ENCODE results near the gene ZNF511.
A peak's percentile ranks its signal among the peaks of the same experiment; 100 is the strongest.

Gene ZNF511

DNA sequence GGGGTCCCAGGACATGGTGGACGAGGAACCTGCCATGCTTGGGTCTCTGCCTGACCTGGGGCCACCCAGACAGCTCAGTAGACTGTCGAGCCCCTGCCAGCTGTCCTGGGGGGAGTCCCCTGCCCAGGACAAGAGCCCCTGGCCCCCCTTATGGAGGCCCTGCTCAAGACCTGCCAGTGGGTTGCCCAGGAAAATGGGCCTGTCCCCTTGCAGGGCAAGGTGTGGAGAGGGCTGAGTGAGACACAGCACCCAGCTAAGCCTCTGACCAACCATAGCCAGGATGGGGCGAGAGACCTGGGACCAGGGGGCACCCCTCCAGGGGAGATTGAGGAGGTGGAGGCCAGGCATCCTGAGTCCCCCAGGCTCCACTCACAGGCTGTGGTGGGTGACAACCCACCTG is 47.3 kb downstream of the ZNF511 start:
- DNase-seq = no peak

DNA sequence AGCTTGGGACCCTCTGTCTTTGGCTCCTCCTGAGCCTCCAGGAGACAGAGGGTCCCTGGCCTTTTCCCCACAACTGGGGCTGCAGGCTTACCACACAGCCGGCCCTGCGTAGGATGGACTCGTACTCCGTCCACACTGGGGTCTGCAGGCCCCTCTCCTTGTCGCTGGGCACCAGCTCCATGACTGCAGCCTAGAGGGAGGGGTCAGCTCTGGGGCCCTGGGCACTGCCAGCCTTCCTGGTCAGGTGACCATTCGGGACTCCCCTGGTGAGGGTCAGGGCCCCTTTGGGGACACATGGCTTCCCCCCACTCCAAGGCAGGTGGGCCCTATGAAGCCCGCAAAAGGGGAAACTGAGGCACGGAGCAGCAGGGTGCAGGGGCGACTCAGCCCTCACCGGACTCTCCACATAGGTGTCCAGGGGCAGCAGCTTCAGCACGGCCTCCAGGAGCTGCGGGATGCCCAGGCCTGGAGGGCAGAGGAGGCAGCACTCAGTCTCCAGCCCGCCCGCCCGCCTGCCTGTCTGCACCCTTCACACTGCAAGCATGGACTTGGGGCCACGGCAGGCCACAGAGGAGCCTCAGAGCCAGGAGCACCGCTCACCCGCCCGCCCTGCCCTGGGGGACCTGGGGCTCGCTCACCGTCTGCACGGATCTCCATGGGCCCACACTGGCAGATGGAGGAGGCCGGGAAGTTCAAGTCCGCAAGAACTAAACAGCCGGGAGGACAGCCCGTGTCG is 48.0 kb downstream of the ZNF511 start:
- no peak for DNase-seq

DNA sequence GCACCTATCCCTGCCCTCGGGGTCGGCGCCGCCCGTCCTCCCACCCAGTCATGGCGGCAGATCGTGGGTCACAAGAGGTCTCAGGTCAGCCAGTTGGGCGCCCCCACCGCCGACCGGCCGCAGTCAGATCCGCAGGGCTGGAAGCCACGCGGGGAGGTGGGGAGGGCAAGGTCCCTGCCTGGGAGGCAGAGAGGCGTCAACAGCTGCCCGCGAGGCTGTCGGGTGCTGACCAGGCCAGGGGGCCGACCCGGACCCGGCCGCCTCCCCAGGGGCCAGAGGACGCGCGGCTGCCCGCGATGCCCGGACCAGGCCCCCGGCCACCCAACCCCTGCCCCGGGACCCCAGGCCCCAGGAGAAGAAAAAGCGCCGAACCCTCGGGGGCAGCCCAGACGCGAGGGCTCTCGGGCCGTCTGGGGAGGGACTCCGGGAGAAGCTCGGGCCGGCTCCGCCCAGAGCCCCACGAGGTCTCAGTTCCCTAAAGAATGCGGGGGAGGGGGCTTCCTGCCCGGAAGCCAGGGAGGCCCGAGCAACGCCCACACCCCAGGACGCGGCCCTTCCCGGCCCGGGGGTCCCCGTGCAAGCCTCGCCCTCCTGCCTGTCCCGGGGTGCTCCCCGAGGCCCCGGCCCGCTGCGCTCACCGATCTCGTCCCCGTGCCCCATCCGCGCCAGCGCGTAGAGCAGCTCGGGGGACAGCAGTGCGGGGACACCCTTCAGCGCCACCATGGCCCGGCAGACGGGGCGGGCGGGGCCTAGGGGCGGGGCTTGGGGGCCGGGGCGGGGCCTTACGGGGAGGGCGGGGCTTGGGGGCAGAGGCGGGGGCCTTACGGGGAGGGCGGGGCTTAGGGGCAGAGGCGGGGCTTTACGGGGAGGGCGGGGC is 48.8 kb downstream of the ZNF511 start, which contains the start of gene FUOM:
Gene FUOM, minus strand, starts transcription at position 735 of the 877 bp plus-strand sequence. Its CDS starts 12 bp downstream, at position 723.
- peak; percentile 76 for DNase-seq

DNA sequence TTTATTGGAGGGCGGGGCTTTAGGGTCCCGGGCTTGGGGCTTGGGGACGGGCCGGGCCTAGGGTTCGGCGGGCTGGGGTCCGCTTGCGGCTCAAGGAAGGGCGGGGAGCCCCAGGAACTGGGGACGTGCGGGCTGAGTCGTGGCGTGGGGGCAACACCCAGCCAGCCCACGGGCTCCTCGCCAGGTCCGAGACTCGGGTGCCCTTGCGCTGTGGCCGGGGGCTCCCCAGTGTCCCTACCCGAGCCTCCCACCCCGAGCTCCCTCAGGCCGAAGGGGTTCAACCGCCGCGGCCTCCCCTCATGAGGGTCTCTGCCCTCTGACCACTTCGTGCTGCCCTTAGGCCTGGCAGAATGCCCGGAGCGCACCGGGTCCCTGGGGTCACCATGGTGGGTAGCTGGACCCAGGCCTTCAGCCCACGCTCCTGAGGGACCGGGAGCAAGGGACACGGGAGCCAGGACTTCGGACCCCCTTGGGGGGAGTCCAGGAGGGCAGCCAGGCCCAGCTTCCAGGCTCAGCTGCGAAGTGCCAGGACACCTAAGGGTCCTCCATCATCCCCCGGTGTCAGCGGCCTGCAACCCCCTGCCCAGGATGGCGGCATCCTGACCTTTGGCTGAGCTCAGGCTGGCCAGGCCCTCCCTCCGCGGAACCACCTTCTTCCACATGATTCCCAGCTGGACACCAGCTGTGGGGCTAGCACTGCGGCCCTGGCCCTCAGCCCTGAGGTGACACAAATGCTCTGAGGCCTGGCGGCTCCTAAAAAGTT is 49.6 kb downstream of the ZNF511 start:
- no peak for DNase-seq

DNA sequence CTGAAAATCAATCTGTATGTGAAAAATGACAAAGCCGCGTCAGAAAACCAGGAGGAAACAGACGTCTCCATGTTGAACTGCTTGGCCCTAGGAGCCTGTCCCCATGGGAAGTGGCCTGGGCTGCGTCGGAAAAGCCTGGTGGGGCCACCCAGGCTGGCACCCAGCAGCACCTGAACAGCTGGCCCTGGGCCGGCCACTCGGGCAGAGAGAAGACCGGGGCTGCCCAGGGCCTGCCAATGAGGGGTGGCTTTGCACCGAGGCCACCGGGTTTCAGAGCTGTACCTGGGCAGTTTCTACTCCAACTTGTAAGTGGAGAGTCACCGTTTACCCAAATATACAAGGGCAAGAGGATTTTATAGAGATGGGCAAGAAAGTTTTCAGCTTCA is 50.2 kb downstream of the ZNF511 start:
- DNase-seq = no peak

DNA sequence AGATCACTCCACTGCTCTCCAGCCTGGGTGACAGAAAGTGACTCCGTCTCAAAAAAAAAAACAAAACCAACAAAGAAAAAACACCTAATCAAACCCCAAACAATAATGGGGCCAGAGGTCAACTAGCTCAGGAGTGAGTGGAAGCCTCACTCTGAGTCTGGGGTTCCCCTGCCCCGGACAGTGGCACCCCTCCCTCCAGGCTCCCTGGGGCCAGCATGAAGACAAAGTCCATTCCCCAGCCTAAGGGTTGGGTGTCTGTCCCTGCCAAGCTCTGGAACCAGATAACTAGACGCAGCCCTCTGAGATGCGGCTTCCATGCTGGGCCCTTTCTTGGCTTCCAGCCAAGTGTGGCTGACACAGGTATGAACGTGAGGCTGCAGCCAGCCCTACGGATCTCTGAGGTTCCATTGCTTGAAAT is 50.8 kb downstream of the ZNF511 start:
- DNase-seq = no peak

DNA sequence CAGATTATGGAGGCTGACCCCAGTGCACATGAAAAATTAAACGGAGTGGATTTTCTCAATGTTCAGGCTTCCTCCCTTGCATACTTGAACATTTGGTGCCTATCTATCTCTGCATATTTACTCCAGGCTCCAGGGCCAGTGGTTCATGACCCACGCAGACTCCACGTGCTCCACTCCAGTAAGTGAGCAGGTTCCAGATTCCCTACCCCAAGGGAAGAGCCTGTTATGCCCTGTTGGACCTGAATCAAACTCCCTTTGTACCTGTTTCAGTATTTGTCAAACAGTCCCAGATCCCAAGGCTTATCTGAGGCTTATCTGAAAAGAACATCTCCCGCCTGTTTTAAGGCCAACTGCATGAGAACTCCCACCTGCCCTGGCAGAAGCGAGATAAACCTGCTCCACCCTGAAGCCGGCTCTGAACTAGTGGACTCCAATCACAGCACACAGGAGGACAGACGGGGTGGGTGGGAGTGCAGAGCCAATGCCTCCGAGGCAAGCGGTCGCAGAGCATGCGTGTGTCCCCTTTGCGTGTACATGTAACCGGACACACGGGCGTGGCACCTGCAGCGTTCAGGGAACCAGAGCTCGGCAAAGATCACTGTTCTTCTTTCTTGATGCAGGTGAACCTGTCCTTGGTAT is 51.4 kb downstream of the ZNF511 start:
- DNase-seq = no peak

DNA sequence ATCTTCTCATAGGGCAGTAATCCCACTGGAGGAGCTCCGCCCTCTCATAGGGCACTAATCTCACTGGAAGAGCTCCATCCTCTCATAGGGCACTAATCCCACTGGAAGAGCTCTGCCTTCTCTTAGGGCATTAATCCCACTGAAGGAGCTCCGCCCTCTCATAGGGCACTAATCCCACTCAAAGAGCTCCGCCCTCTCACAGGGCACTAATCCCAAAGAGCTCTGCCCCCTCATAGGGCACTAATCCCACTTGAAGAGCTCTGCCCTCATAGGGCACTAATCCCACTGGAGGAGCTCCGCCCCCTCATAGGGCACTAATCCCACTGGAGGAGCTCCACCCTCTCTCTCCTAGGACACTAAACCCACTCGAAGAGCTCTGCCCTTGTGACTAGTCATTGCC is 52.5 kb downstream of the ZNF511 start:
- DNase-seq = no peak

DNA sequence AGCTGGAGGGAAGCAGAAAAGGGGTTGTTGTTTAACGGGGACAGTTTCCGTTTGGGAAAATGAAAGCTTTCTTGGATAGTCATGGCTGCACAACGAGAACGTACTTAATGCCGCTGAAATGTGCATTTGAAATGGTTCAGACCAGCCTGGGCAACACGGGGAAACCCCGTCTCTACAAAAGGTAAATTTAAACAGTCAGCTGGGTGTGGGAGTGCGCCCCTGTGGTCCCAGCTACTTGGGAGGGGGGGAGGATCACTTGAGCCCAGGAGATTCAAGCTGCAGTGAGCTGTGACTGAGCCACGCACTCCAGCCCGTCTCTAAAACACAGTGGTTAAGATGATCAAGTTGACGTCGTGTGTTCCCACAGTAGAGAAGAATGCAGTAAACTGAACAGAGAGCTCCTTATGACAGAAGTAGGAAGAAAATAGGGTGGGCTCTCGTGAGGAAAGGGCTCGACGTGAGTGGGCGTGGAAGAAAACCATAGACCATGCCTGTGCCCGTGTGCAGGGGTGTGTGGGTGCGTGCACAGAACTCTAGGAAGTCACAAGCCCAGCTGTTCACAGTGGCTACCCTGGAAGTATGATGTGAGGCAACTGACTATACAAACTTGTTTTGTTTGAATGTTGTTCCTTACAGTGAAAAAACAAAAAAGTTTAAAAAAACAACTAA is 53.2 kb downstream of the ZNF511 start:
- no peak for DNase-seq

Measured in activated CD4-positive, CD25-positive, alpha-beta regulatory T cell treated with anti-CD3 and anti-CD28 coated beads, Interleukin-2, amount 50 U/mL, for 72 hours (primary cell).